HEK293 (cell line): ENCODE data around the gene PFDN1.

Experiments used
- ATF2 ChIP-seq: fragments of 450-650 bp; formaldehyde crosslinking; IDR thresholded peaks from 2 replicates; pipeline ENCODE4 v1.5.1; 2016; ENCODE audit warnings: missing biosample characterization, missing genetic modification characterization, low read depth
- CTCF ChIP-seq: fragments of 450-650 bp; formaldehyde crosslinking; IDR thresholded peaks from 2 replicates; pipeline ENCODE4 v1.5.1; 2016; ENCODE audit warnings: missing biosample characterization, missing genetic modification characterization
- HOXA7 ChIP-seq: sonication (generic); formaldehyde crosslinking; IDR thresholded peaks from 2 replicates; pipeline ENCODE4 v1.8.1; 2022; ENCODE audit warnings: missing genetic modification reagents, borderline replicate concordance
- PRDM1 ChIP-seq: fragments of 450-650 bp; formaldehyde crosslinking; IDR thresholded peaks from 2 replicates; pipeline ENCODE4; 2016; ENCODE audit warnings: missing biosample characterization, missing genetic modification characterization
- ZBTB1 ChIP-seq: fragments of 450-650 bp; formaldehyde crosslinking; IDR thresholded peaks from 2 replicates; pipeline ENCODE4 v1.5.1; 2016; ENCODE audit warnings: missing biosample characterization, missing genetic modification characterization
- ZFP41 ChIP-seq: fragments of 450-650 bp; formaldehyde crosslinking; IDR thresholded peaks from 2 replicates; pipeline ENCODE4 v1.5.1; 2016; ENCODE audit warnings: missing biosample characterization, missing genetic modification characterization, borderline replicate concordance
- ZNF174 ChIP-seq: fragments of 450-650 bp; formaldehyde crosslinking; IDR thresholded peaks from 2 replicates; pipeline ENCODE4 v1.5.0; 2017; ENCODE audit warnings: missing biosample characterization, mild to moderate bottlenecking, missing genetic modification characterization
- ZNF23 ChIP-seq: fragments of 450-650 bp; formaldehyde crosslinking; IDR thresholded peaks from 2 replicates; pipeline ENCODE4 v1.5.1; 2016; ENCODE audit warnings: missing biosample characterization, missing genetic modification characterization, borderline replicate concordance
- ZNF768 ChIP-seq: fragments of 450-650 bp; formaldehyde crosslinking; IDR thresholded peaks from 2 replicates; pipeline ENCODE4 v1.5.1; 2018; ENCODE audit warnings: missing biosample characterization, mild to moderate bottlenecking, missing genetic modification characterization

- TF ChIP-seq CTCF (tag by site-specific recombination) (no peak), PRDM1 (no peak), ATF2 (tag by site-specific recombination) (no peak), HOXA7 (CRISPR knock-in tag) (no peak), ZNF23 (tag by site-specific recombination) (no peak), ZNF768 (tag by site-specific recombination) (no peak), ZBTB1 (tag by site-specific recombination) (no peak), ZFP41 (tag by site-specific recombination) (no peak), ZNF174 (tag by site-specific recombination) (no peak)
Measured at GRCh38 chr5:140287801-140288521, 14.9 kb downstream of the PFDN1 start.
